GM21825 (cell line): ENCODE results near the gene MUC4.
"Not testable (repeated sequence)": the region's sequence is repeated elsewhere in the genome, so short reads cannot be mapped to it uniquely, and the experiment has no call there.

Source experiments
- ATAC-seq: cut with Tn5 transposase; IDR thresholded peaks from one replicate; pipeline ENCODE4 v1.9.1; 2021; ENCODE audit warnings: mild to moderate bottlenecking, moderate library complexity; ENCODE audit not compliant: unreplicated experiment

The MUC4 gene

GRCh38 chr3:195836476-195837135, 24.9 kb upstream of the MUC4 start:
- ATAC-seq, result no peak

- ATAC-seq, result no peak
Measured at GRCh38 chr3:195835791-195836190, 24.1 kb upstream of the MUC4 start.

GRCh38 chr3:195834675-195835583, 23.2 kb upstream of the MUC4 start:
- no peak for ATAC-seq

GRCh38 chr3:195829897-195830254, 18.1 kb upstream of the MUC4 start:
- no peak for ATAC-seq

- ATAC-seq, result no peak
Measured at GRCh38 chr3:195828762-195829161, 17.0 kb upstream of the MUC4 start.

- no peak for ATAC-seq
Measured at GRCh38 chr3:195825857-195826804, 14.4 kb upstream of the MUC4 start.

GRCh38 chr3:195825191-195825588, 13.5 kb upstream of the MUC4 start:
- ATAC-seq, result no peak

- not testable (repeated sequence) for ATAC-seq
Measured at GRCh38 chr3:195824425-195825190, 12.9 kb upstream of the MUC4 start.

- no peak for ATAC-seq
Measured at GRCh38 chr3:195823999-195824398, 12.3 kb upstream of the MUC4 start.

GRCh38 chr3:195823280-195823679, 11.6 kb upstream of the MUC4 start:
- ATAC-seq, result no peak

GRCh38 chr3:195822131-195822696, 10.5 kb upstream of the MUC4 start:
- ATAC-seq, result no peak

- no peak for ATAC-seq
Measured at GRCh38 chr3:195821403-195822130, 9.8 kb upstream of the MUC4 start.

GRCh38 chr3:195820901-195821300, 9.2 kb upstream of the MUC4 start:
- ATAC-seq, result no peak

GRCh38 chr3:195820186-195820585, 8.5 kb upstream of the MUC4 start:
- ATAC-seq, result no peak

GRCh38 chr3:195818301-195818700, 6.6 kb upstream of the MUC4 start:
- no peak for ATAC-seq

GRCh38 chr3:195817578-195818135, 5.9 kb upstream of the MUC4 start:
- ATAC-seq, result no peak

- not testable (repeated sequence) for ATAC-seq
Measured at GRCh38 chr3:195816276-195816913, 4.7 kb upstream of the MUC4 start.

GRCh38 chr3:195815169-195815771, 3.5 kb upstream of the MUC4 start:
- ATAC-seq, result no peak
